Astrocyte of the spinal cord (primary cell): ENCODE results near the gene MXD3.

ENCODE experiments used
- DNase-seq: peaks from one replicate; pipeline ENCODE4 v3.0.0; 2011; ENCODE audit warnings: low read depth, low spot score
- H3K4me3 ChIP-seq: 2 replicates; pipeline ENCODE4 v1.5.1; 2011; ENCODE audit warnings: low read depth, mild to moderate bottlenecking, low read length, moderate library complexity
- in situ Hi-C: cut with HindIII; loops from 2 replicates; pipeline ENCODE4 v1.10.0; 2017; ENCODE audit warnings: low sequenced_read_pairs
- TF ChIP-seq, protein P1 (sequence below): IDR thresholded peaks from 2 replicates; pipeline ENCODE4 v1.5.1; 2012; ENCODE audit warnings: low read depth, mild to moderate bottlenecking, low read length, inconsistent platforms

Gene MXD3

DNA sequence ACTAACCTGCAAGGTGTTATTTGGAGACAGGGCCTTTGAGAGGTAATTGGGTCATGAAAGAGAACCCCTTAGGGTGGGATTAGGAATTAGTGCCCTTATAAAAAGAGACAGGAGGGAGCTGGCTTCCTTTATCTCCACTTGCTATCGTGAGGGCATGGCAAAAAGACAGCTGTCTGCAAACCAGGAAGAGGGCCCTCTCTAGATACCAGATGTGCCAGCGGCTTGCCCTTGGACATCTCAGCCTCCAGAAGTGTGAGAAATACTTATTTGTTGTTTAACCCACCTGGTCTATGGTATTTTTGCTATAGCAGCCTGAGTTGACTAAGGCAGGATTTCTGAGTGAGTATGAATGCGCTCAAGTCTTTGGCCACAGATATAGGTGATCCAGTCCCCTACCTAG is 45.0 kb upstream of the MXD3 start:
- in situ Hi-C loops, result no loop called here
- TF ChIP-seq, protein P1, sequence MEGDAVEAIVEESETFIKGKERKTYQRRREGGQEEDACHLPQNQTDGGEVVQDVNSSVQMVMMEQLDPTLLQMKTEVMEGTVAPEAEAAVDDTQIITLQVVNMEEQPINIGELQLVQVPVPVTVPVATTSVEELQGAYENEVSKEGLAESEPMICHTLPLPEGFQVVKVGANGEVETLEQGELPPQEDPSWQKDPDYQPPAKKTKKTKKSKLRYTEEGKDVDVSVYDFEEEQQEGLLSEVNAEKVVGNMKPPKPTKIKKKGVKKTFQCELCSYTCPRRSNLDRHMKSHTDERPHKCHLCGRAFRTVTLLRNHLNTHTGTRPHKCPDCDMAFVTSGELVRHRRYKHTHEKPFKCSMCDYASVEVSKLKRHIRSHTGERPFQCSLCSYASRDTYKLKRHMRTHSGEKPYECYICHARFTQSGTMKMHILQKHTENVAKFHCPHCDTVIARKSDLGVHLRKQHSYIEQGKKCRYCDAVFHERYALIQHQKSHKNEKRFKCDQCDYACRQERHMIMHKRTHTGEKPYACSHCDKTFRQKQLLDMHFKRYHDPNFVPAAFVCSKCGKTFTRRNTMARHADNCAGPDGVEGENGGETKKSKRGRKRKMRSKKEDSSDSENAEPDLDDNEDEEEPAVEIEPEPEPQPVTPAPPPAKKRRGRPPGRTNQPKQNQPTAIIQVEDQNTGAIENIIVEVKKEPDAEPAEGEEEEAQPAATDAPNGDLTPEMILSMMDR, result no peak
- no peak overlapping the region for H3K4me3 ChIP-seq
- no peak for DNase-seq

DNA sequence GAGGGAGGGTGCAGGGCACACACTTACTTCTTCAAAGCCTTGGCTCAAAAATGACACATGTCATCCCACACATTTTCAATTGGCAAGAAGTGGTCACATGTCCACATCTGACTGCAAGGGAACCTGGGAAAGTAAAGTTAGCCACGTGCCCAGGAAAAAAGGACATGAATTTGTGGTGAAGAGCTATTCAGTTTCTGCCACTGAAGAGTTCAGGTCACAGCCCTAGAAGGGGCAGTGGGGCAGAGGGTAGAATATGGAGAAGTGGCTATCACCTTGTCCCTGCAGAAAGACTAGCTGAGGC is 44.1 kb upstream of the MXD3 start:
- no peak for DNase-seq
- H3K4me3 ChIP-seq, result no peak overlapping the region
- in situ Hi-C loops, result no loop called here
- TF ChIP-seq, protein P1, result no peak

DNA sequence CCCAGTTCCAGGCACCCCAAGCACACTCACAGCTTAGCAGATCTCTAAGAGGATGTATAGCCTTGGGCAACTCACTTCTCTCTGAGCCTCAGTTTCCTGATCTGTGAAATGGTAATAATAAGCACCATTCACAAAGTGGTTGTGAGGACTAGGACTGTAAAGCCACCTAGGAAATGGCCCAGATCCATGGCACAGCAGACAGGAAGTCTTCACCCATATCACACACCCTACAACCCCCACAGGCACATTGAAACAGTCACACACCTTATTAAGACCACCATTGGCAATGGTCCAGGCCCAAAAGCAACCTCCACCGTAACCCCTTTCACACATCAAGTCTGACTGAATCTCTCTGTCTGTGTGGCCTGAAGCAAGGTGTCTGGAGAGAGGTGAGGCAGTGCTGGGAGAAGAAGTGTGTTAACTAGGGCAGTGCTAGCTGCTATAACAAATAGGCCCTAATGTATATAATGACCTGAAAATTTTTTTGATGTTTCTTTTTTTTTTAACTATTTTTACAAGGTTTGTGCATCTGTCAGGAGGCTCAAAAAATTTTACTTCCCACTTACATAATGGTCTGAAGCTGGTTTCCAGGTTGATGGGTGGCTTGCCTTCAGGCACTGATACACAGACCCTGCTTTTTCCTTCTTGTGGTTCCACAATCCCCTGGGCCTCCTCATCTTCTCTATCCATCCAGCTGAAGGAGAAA is 43.6 kb upstream of the MXD3 start:
- TF ChIP-seq, protein P1, result no peak
- in situ Hi-C loops, result no loop called here
- DNase-seq, result no peak
- H3K4me3 ChIP-seq, result no peak overlapping the region

DNA sequence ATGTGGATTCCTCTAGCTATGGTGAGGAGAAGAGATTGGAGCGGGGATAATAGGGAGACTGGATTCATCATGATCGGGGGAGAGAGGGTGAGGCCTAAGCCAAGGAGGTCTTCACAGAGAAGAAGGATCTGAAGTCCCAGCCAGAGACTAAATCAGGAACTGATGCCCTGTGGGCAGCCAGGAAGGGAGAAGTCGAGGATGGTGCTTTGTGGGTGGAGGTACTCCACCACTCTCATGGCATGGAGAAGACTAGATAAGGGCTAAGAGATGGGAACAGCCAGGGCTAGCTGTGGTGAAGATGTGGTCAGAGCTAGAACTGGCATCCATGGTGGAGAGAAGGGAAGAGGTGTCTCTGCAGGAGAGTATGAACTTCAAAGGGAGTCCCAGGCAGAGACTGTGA is 43.0 kb upstream of the MXD3 start:
- TF ChIP-seq, protein P1, result no peak
- in situ Hi-C loops, result no loop called here
- H3K4me3 ChIP-seq, result no peak overlapping the region
- DNase-seq, result no peak

DNA sequence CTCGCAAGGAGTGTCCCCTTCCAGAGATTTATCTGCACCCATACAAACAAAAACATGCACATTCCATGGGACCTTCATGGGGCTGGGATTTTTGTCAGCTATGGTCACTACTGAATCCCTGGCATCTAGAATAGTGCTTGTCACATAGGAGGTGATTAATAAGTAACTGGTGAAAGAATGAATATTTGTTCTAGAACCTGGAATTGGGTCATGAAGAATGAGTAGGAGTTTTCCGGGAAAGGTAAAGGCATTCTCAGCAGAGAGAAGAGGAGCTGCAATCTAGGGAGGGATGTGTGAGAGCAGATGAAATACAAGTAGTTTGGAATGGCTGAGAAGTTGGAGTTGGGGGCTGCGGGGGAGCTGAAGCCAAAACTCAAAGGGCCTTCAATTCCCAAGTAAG is 42.6 kb upstream of the MXD3 start:
- in situ Hi-C loops, result no loop called here
- TF ChIP-seq, protein P1, result no peak
- DNase-seq, result no peak
- no peak overlapping the region for H3K4me3 ChIP-seq

DNA sequence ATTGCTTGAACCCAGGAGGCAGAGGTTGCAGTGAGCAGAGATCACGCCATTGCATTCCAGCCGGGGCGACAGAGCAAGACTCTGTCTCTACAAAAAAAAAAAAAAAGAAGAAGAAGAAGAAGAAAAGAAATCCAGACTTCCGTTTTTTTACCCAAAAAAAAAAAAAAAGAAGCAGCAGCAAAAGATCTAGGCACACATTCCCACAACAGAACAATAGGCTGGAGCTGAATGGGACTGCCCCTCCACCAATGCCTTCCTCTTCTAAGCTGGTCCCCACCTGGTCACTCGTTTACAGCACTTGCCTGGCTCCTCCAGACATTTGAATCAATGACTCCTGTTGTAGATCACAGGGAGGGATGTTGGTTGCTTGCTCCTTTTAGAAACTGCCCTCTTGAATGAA is 41.4 kb upstream of the MXD3 start:
- in situ Hi-C loops, result no loop called here
- TF ChIP-seq, protein P1, result no peak
- DNase-seq, result no peak
- no peak overlapping the region for H3K4me3 ChIP-seq
